ENCODE results near the gene UTRN. TPM values are rescaled to one million over a fixed set of nuclear protein-coding genes. Genes with fewer than 3 reads are reported as not detected.
A peak's percentile ranks its signal among the peaks of the same experiment; 100 is the strongest.

UTRN gene
- total RNA-seq, 1 donor from 2014 or later = 65.8 TPM

DNA sequence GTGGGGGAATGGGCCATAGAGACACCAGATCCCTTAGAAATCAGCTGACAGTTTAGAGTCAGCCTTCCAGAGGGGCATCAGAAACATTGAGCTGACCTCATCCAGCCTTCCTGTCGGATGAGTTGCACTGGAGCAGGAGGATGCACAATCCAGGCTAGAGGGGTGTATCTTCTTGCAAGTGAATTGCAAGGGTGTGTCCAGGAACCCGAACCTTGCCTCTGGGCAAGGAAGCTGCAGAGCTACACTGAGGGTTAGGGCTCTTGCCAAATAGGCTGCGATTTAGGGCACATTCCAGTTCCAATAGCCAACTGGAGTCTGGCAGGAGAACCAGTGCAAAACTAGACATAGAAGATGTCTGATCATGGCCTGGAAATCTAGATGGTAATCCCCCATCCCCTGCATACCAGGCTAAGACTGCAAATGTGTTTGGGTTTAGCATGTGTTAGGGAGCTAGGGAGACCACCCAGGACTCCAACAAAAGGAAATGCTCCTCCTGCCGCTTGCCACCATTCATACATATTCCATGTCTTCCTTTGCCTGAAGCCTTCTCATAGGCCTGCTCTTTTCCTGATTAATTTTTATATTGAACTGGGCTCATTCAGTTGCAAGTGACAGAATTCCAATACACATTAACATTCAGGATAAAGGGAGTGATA is 6.3 kb upstream of the UTRN start:
- ATAC-seq (ENCODE audit: poor library complexity) = no peak
- DNase-seq = no peak
- intact Hi-C loops (cut with DNase I) = no loop called here

DNA sequence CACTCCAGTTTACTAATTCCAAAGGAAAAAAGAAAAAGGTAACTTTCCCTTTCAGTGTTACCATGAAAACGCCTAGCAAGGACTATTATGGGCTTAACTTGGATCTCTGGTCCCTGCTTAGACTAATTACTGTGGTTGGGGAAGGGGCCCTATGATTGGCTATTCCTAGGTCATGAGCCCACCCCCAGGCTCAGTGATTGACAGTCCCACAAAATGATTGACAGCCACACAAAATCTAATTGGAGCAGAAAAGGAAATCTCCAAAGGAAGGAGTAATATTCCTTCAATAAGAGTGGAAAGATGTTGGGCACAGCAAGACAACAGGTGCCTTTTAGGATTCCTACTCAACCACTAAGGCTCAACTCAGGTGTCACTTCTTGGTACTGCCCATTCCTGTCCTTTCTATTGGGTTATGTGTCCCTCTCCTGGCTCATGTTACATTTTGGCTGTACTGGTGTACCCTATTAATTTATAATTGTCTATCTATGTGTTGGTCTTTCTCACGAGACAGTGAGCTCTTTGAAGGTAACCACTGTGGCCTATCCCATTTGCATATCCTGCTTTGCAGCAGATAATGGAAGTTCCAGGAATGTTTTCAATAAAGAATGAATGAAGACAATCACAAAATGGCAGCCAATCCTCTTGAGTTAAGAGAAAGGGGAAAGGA is 5.5 kb upstream of the UTRN start:
- no peak for ATAC-seq (ENCODE audit: poor library complexity)
- no peak for DNase-seq
- intact Hi-C loops (cut with DNase I) = loop anchor here (5.0 kb wide), 1 partner anchor 62 kb away; no protein-coding TSS in a partner anchor

DNA sequence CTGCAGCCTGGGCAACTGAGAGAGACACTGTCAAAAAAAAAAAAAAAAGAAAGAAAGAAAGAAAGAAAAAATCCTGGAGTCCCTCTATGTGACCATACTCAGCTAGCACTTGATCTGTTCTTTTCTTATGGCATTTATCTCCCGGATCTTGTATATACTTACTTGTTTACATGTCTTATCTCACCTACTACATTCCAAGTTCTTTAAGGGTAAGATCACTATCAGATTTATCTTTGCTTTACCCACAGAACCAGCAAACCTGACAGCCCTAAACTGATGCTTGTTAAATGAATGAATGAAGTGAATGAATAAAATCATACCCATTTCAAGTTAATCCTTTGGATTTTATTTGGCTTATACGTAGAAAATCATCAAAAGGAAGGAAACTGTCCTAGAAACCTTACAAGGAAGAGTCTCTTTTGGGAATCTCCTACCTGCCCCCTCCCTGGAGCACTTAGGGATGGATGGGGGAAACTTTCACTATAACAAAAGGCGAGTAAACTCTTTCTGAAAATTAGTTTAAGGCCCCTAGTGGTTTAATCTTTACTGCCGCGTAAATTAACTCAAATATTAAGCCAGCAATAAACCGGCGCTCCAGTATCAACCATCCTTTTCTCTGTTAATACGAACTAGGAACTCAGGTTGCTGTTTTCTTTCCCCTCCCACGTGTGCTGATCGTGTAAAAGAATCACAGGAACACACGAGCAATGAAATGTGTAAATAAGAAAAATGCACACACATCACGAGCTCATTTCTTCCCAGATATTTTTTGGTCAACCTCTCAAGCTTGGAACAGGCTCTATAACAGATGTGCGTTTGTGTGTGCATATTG is 1.3 kb upstream of the UTRN start:
- DNase-seq (no peak), ATAC-seq (ENCODE audit: poor library complexity) (no peak)
- intact Hi-C loops (cut with DNase I) = loop anchor here (5.0 kb wide), 1 partner anchor 67 kb away; no protein-coding TSS in a partner anchor

DNA sequence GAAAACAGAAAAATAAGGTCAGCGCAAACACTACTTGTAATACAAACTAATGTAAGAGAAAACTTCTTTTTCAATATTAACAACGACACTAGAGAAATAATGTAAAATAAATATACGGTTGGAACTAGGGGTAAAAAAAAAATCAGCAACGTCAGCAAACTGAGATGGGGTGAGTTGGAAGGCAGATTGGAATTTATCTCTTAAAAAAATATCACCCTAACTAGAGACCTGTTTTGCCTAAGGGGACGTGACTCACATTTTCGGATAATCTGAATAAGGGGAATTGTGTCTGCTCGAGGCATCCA is 705 bp upstream of the UTRN start:
- intact Hi-C loops (cut with DNase I) = loop anchor here (5.0 kb wide), 1 partner anchor 67 kb away; no protein-coding TSS in a partner anchor
- no peak for DNase-seq
- ATAC-seq (ENCODE audit: poor library complexity) = no peak

DNA sequence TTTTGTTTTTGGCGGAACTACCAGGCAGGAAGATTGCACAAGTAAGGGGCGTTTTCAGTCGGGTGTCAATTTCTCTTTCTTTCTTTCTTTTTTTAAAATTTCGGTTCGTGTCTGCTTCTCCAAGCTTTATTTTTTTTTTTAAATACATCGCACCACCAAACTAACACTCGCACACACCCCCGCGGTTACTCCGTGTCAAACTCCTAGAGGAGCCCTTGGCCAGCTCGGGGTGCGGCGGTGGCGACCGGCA is 338 bp downstream of the UTRN start:
- DNase-seq = no peak
- intact Hi-C loops (cut with DNase I) = no loop called here
- ATAC-seq (ENCODE audit: poor library complexity) = no peak

DNA sequence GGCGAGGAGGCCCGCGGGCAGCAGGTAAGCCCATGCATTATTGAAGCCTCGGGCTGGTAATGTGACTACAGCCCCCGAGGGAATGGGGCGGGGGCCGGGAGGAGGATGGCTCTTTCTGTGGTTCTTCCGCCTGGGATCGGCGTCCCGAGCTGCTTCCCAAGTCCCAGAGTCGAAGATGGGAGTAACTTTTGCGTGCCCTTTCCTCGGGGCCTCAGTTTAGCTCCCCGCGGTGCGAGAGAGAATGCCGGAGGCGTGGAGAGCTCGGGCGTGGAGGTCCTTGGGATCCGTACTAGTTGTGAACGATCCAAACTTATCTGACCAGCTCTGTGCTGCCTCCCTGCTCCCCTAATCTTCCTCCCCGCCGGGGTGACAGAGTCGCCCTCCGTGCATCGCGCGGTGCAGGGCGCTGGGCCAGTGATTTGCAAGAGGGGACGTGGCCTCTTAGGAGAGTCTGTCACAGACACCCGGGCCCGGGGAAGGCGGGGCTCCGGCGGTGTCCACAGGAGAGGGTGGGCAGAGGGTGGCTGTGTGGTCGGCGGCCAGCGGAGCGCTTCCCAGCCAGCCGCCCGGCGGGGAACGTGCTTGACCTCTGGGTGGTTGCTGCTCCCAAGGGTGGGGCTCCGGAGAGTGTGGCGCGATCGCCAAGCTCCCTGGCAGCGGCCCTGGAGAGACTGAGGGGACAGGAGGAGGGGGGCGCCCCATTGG is 815 bp downstream of the UTRN start:
- intact Hi-C loops (cut with DNase I) = no loop called here
- DNase-seq (peak; percentile 90), ATAC-seq (ENCODE audit: poor library complexity) (peak; percentile 75)

DNA sequence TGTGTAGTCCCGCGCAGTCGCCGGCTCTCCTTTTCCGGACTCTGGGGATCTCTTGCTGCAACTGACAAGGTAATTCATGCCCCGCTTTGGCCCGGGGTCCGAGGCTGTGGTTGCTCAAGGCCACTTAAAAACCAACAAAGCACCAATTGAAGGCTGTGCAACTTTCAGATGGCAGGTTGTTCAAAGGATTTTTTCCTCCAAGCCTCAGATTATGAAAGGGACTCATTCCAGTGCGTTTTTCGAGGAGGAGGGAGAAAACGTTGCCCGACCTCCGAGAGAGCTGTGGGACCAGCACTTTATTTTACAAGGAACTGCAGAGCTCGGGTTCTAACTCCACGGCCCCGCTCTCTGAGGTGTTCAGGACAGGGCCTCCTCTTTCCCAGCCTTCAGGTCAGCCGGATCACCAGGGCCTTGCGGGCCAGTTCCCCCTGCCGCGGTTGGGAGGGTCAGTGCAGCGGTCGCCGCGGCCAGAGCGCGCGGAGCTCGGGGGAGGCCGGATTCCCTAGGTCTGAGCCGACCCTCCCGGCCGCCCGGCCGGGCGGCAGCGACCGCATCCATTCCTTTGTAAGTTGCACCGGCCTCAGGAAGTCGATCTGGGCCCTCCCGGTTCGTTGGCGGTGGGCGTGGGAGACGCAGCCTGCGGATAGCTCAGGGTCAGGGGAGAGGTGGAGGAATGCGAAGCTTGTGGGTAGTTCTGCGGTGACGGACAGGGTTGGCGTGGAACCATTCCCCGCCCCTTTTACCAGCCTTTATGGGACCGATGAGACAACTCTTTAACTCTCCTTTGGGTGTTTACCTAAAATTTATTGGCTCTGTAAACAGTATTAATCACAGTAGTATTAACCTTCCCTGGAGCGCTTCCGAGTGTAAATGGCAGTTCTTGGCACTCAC is 1.6 kb downstream of the UTRN start:
- ATAC-seq (ENCODE audit: poor library complexity) (peak; percentile 42), DNase-seq (peak; percentile 84)
- intact Hi-C loops (cut with DNase I) = no loop called here

DNA sequence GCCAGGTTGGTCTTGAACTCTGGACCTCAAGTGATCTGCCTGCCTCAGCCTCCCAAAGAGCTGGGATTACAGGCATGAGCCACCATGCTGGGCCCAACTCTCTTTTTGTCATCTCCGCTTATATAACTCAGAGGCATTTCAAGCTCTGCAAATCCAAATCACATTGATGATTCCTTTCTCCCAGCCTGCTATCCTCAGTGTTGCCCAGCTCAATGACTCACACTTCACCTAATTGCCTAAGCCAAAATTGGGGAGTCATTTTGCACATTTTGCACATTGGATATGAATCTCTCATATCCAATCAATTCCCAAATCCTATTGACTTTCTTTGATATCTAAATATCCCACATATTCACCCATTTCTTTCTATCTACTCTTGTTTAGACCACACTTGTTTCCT is 3.9 kb downstream of the UTRN start:
- no peak for DNase-seq
- ATAC-seq (ENCODE audit: poor library complexity) = no peak
- intact Hi-C loops (cut with DNase I) = no loop called here

DNA sequence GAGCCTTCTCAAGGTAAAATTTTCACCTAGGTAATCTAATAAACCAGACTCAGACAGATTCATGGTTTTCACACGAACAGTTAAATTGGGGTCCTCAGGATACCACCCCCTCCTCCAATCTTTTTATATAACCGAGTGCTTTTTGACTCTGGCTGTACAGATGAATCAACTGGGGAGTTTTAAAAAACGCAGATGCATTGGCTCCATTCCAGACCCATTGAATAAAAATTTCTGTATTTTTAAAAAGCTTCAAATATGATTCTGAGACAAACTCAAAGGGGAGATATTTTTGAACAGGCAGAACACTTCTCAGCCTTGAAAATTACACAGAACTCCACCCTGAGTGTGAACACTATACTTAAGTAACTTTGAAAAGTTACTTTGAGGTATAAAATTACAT is 7.2 kb downstream of the UTRN start:
- intact Hi-C loops (cut with DNase I) = no loop called here
- ATAC-seq (ENCODE audit: poor library complexity) (no peak), DNase-seq (no peak)

DNA sequence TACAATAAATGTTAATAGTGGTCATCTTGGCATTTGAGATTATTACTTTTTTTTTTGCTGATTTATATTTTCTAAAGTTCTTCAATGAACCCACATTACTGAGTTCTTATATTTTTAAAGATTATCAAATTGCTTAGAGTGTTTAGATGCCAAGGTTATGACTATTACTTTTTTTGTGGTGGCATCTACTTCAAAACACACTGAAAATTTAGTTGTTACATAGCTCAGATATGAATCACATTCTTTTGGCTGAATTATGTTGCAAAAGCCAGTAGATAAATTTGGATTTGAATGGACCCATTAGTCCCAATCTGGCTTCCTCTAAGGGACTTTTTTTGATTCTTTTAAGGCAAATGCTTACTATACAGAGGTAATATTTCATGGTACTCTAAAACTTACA is 8.9 kb downstream of the UTRN start:
- ATAC-seq (ENCODE audit: poor library complexity) (no peak), DNase-seq (no peak)
- intact Hi-C loops (cut with DNase I) = no loop called here

DNA sequence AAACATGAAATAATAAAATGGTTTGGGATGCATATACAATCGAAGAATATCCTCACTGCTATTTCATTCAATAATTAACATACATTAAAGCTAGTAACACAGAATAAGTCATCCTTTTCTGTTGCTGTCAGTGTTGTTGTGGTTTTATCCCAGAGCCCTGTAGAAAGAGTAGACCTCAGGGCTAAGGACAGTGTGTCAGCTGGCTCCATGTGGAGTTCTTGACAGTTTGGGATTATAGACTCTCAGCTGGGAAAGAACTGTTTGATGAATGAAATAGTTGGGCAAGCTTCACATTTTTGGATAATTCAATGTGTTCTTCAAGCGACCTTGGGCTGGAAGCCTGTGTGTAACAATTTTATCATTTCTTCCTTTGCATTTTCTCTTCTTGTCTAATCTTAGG is 10.1 kb downstream of the UTRN start:
- DNase-seq (no peak), ATAC-seq (ENCODE audit: poor library complexity) (no peak)
- intact Hi-C loops (cut with DNase I) = no loop called here

DNA sequence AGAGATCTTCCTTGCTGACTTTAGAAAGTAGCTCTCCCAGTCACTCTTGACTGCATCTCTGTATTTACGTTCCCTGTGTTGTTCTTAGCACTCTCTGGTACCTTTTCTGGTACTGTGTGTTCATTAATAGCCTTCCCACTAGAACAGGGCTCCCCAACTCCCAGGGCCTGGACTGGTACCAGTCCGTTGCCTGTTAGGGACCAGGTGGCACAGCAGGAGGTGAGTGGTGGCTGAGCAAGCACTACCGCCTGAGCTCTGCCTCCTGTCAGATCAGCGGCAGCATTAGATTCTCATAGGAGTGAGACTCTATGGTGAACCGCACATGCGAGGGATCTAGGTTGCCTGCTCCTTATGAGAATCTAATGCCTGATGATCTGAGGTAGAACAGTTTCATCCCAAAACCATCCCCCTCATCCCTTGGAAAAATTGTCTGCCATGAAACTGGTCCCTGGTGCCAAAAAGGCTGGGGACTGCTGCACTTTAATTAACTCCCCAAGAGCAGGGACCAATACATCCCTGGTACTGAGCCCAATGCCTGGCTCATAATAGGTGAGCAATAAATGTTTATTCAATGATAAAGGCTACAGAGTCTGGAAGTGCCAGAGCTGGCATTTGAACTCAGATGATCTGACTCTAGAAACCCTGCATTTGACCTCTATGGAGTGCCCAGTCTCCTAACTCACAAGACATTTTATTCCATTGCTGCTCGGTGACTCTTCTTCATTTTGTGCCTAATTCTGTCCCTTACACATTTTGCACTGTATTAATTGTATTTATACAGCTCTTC is 11.0 kb downstream of the UTRN start:
- no peak for DNase-seq
- no peak for ATAC-seq (ENCODE audit: poor library complexity)
- intact Hi-C loops (cut with DNase I) = no loop called here

DNA sequence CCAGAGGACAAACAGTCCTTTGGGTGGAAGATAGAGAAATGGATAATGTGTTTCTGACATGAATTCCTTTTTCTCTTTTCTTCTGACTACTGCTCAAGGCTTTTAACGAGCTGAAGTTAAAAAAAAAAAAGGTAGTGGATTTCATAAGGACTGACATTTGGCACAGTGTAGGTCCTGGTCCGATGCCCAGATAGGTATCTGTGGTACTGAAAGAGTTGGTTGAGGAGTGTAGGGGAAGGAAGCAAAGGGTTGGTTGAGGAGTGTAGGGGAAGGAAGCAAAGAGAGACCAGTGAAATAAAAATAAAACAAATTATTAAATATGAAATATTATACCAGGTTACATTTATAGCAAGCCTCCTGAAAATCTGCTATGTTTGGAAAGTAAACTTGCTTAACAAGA is 11.8 kb downstream of the UTRN start:
- peak; percentile 80 for ATAC-seq (ENCODE audit: poor library complexity)
- intact Hi-C loops (cut with DNase I) = no loop called here
- no peak for DNase-seq

DNA sequence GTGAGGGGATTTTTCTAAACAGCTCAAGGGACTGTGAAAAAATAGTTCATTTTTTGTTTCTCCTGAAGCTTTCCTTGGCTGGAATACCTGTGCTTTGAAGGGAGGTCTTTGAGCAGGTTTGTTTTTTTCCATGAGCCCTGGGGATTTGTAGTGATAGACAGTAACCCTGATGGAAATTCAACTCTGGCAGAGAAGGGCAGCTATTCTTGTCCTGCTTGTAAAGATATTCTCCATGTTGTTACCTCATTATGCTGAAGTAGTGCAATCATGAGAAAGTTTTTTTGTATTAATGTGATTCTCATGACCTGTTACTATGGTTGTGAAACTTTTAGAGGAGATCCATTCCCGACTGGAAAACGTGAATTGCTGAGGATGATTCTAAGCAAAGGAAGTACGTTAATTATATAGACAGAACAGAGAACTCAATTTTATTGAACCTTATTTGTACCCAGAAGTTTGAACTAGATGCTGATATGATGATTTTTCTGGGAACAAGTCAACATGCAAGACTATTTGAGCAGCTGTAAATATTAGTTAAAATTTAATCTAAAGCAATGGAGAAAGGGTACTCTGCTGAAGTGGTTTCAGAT is 12.5 kb downstream of the UTRN start:
- no peak for DNase-seq
- intact Hi-C loops (cut with DNase I) = no loop called here
- peak; percentile 67 for ATAC-seq (ENCODE audit: poor library complexity)

DNA sequence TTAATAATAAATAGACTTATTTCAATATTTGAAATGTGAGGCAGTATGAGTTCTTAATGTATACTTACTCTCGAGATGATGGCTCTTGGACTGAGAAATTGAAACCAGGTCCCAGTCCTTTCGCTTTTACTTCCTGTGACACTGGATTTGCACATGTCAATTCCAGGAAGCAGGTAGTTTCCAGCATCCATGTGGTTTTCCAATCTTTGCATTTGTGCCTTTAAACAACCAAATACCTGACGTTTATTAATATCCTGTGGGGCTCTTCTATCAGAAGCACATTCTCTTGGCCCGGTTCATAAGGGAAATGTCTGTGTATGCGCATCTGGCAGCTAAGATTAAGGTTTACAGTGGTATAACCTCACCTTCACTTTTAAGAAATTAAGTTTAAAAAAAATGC is 13.1 kb downstream of the UTRN start:
- no peak for DNase-seq
- ATAC-seq (ENCODE audit: poor library complexity) = no peak
- intact Hi-C loops (cut with DNase I) = no loop called here

DNA sequence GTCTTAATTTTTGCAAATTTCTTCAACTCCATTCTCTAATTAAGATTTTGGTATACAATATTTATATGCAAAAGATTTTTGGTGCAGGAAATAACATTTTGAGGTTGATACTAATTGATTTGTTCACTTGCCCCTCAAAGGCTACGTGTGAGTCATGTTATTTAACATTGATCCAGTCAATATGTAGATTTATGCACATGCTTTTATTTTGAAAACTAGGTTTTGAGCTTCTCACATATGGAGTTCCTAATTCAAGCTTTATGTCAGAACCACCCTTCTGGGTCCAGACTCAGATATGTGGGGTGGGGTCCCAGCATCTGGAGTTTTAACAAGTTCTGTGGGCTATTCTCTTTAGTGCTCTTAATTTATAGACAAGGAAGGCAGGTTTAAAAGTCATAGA is 13.8 kb downstream of the UTRN start:
- ATAC-seq (ENCODE audit: poor library complexity) = no peak
- intact Hi-C loops (cut with DNase I) = no loop called here
- DNase-seq = no peak

DNA sequence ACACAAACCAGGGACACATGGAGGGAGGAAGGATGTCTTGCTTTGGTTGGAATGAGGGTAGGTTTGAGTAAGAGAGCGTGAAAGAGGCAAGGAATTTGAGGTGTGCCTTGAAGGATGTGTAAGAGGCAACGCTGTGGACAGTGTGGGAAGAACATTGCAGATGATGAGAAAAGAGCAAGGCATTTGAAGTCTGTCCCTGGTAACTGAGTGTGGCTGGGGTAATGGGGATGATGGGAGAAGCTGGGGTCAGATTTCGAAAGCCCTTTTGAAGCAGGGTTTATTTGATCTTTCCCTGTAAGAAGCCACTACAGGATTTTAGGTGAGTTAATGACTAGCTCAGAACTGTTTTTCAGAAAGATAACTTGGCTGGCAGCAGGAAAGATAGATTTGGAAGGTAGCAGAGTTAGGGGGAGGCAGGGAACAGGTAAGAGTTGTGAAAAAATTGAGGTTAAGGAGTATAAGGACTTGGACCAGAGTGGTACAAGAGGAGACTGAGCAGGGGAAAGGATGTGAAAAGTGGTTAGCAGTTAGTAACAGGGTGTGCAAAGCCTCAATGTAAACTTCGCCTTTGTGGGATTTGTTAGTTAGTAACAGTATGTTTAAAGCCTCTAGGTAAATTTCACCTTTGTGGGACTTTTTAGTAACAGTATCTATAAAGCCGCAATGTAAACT is 17.7 kb downstream of the UTRN start:
- ATAC-seq (ENCODE audit: poor library complexity) (no peak), DNase-seq (no peak)
- intact Hi-C loops (cut with DNase I) = loop anchor here (5.0 kb wide), 1 partner anchor 39 kb away; no protein-coding TSS in a partner anchor
